ENCODE results near the gene MAPRE3. TPM values are rescaled to one million over a fixed set of nuclear protein-coding genes. Genes with fewer than 3 reads are reported as not detected.
A peak's percentile ranks its signal among the peaks of the same experiment; 100 is the strongest.

MAPRE3 gene
- total and polyA plus RNA-seq, 9 of the 15 experiments (the other 6 are each of a cell fraction or from before 2014, with no cell fraction given), result 0.70 to 43.2 (median 12.6) TPM

- TF ChIP-seq BCLAF1 (IDR thresholded peaks at IDR 0.05; ENCODE audit: borderline replicate concordance in 1 of 2, control insufficient read depth in 1 of 2, low read depth in 2 of 2, low read length in 1 of 2) (0 out of 4 replicates have a peak, but pooled peaks have one; percentile 54 to 61), RBM34 (IDR thresholded peaks at IDR 0.05; ENCODE audit: borderline replicate concordance, insufficient read depth, low read length) (no peak), BRD4 (IDR thresholded peaks at IDR 0.05) (peak; percentile 90), RUNX1 (IDR thresholded peaks at IDR 0.05; ENCODE audit: low read depth) (no peak), NFE2 (IDR thresholded peaks at IDR 0.05; ENCODE audit: low read depth) (peak; percentile 2; the same call in 1 of the 2 replicates), ERF (CRISPR knock-in tag; IDR thresholded peaks at IDR 0.05) (peak; percentile 78; the same call in 1 of the 2 replicates), STAT6 (CRISPR knock-in tag; IDR thresholded peaks at IDR 0.05) (peak; percentile 77), ARID2 (IDR thresholded peaks at IDR 0.05) (no peak; the same call in 1 of the 2 replicates), GTF2E2 (tag; IDR thresholded peaks at IDR 0.05) (peak; percentile 70; the same call in 1 of the 2 replicates), HDAC3 (IDR thresholded peaks at IDR 0.05; ENCODE audit: borderline replicate concordance, partially characterized antibody) (no peak), NFE2L1 (tag; IDR thresholded peaks at IDR 0.05; ENCODE audit: borderline replicate concordance, low read depth) (no peak), CBFB (CRISPR knock-in tag; IDR thresholded peaks at IDR 0.05) (no peak), NBN (IDR thresholded peaks at IDR 0.05; ENCODE audit: low read depth) (peak; percentile 92; the same call in 1 of the 2 replicates), SOX6 (IDR thresholded peaks at IDR 0.05) (peak; percentile 14), ZNF398 (CRISPR knock-in tag; IDR thresholded peaks at IDR 0.05) (no peak), ZNF561 (CRISPR knock-in tag; conservative IDR thresholded peaks at IDR 0.05) (no peak), SAFB2 (IDR thresholded peaks at IDR 0.05; ENCODE audit: borderline replicate concordance, low read depth, low read length, severe bottlenecking) (no peak)
Observed at GRCh38 chr2:27050996-27051901, 80.8 kb downstream of the MAPRE3 start, which contains the start of gene AGBL5 (continued).

All from K562 (cell line).